GM18907 (cell line): ENCODE results near the gene HDAC7.
A peak's percentile ranks its signal among the peaks of the same experiment; 100 is the strongest.

ENCODE experiments used
- ATAC-seq: cut with Tn5 transposase; IDR thresholded peaks from one replicate; pipeline ENCODE4 v1.9.1; 2021; ENCODE audit warnings: mild to moderate bottlenecking, moderate library complexity; ENCODE audit not compliant: unreplicated experiment

Gene HDAC7

GRCh38 chr12:47819896-47820630, at the start of gene HDAC7:
HDAC7 (minus strand) TSS chr12:47819903; CDS start chr12:47819785, 118 bp downstream.
- ATAC-seq, result no peak

DNA sequence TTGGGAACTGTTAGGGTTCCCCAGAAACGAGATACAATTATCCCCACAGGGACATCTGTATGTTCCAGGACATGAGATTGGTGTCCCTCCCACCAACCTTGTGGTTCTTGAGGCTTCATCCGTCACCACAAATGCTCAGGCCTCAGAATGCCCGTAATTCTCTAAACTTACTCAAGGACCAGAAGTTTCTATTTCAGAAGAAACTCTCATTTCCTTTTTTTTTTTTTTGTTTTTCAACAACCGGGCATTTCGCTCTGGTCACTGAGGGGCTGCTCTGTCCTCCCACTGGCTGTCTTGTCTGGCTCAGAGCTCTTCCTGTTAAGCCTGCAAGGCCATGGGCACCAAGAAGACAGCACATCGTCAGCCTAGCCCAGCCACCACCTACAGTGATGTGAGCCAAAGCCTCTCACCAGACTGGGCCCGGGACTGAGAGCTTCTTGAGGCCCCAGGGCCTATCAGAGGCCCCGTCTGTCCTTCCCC, 48.9 kb upstream of the HDAC7 start:
- peak; percentile 77 for ATAC-seq

DNA sequence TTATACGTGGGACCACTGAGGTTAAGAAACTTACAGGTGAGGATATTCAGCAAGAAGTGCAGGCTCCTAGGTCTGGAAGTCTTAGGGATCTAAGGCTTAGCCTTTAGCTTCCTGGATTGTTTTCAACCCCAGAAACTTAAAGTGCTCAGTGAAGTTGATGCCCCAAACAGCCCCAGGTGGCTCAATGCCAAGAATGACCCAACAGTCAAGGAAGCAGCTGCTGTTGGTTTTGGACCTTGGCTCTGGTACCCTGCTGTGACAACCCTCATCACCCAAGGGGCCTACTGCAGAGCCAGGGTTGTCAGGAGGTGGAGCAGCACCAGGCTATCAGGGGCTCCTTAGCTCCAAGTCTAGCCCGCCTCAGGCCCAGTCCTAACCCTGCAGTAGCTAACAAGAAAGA, 48.3 kb upstream of the HDAC7 start:
- ATAC-seq, result peak; percentile 12

DNA sequence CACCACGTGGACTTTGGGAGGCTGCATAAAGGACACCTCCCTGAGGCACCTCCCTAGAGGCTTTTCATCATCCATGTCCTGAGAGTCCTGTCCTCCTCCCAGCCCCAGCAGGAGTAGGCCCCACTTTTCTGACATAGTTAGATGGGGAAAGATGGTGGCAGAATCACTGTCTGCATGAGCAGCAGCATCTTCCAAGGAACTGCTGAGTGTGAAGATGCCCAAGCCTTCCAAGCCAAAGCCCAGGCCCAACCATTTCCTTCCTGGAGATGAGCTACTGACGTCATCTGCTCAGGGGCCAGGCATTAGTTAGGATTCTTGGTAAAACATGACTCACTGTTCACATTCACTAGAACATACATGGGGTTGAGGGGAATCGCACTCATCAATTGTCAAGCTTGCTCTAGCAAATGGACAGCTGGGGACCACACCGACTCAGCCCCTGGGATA, 47.8 kb upstream of the HDAC7 start:
- no peak for ATAC-seq

- no peak for ATAC-seq
Observed at GRCh38 chr12:47864646-47865235, 45.0 kb upstream of the HDAC7 start.

GRCh38 chr12:47863985-47864384, 44.3 kb upstream of the HDAC7 start:
- no peak for ATAC-seq

- no peak for ATAC-seq
Observed at GRCh38 chr12:47863467-47863866, 43.8 kb upstream of the HDAC7 start.

DNA sequence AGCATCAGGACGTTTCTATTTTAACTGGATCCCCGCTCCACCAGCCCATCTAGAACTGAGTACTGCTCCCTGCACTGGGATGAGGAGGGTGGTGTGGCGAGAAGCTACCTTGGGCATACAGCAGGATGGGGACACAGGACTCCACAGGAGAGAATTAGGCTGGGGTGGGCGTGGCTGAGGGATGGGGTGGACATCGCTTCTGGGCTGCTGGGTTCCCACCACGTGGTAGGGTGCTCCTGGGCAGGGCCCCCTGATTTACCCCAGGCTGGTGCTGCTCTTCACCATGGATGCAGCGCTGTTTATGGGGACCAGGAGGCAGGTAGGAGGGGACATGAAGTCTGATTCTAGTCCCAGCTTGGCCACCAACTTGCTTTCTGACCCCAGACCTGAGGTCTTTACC, 43.2 kb upstream of the HDAC7 start:
- ATAC-seq, result no peak

DNA sequence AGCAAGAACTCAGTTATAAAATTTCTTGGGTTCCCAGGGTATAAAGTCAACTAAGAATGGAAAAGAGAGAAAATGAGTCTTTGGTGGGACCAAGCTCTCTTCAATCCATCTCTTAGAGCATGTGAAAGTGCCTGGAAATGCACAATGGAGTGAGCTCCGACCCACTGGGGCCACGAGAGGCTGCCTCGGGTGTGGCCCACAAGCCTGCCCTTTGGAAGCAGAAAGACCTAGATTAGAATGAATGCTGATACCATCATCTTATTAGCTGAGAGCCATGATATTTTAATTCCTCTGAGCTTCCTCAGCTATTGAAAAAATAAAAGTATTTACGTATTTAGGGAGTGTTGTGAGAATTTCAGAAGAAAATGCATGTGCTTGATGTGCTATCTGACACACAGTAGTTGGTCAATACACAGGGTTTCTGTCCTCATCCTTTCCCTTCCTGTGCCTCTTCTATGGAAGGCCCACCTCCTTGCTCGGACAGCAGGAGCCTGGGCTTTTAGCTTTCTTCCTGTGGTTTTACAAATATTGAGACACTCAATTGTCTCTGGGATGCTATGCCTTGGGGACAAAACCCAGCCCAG, 42.6 kb upstream of the HDAC7 start:
- ATAC-seq, result no peak

DNA sequence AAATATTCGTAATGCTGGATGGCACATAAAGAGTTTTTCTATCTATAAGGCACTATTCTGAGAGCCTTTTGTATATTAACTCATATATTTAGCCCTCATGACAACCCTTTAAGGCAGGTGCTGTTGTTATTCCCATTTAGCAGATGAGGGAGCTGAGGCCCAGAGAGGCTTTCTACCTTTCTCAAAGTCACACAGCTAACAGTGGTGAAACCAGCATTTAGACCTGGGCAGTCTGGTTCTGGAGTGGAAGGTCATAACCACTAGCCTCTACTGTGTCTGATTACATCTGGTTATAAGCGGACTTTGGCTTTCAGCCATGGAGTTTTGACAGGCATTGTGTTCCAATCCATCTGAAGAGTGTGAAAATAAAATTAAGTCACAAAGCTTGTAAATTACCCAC, 41.2 kb upstream of the HDAC7 start:
- ATAC-seq, result no peak

GRCh38 chr12:47860279-47860841, 40.7 kb upstream of the HDAC7 start:
- no peak for ATAC-seq

DNA sequence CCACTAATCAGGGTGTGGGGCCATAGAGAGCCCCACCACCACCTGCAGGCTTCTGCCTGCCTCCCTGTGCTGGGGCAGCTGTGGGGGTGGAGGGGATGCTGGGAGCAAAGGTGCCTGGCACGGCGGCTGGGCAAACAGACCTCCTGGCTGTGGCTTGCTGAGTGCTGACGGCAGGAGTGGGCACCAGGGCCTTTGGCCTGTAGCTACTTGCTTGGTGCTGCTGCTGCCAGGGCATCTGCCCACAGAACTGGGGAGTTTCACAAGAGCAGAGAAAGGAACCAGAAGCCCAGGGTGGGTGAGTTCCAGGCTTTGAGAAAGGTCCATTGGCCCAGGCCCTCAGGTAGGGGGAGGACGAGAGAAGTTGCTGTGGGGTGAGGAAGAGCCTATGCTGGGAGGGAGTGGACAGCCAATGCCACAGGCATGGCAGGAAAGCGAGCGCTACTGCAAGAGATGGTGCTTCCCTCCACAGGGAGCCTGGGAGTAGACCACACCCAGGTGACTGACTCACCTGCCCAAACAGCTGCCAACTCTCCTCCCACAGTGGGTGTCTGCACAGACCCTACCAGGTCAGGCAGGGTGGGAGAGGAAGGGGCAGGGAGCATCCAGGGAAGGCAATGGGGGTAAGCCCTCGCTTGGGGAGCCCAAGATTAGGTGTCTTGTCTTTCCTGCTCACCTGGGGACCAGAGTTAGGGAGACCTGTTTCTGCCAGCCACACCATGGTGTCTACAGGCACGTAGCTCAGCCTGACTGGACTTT, 39.0 kb upstream of the HDAC7 start:
- ATAC-seq, result no peak

- ATAC-seq, result no peak
Observed at GRCh38 chr12:47856721-47857575, 37.2 kb upstream of the HDAC7 start.

DNA sequence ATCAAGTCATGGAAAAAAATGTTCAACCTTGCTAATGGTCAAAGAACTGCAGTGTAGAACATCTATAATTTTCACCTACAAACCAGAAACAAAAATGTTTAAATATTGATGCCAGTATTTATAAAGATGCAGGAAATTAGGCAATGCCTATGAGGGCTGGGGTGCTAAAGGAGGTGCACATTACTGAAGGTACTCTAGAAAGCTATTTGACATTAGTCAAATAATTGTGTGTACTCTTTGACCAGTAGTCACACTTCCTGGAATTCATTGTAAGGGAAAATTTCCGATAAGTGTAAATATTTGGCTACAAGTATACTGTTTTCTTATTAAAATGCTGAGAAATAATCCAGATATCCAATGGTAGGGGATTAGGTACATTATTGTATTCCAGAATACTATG, 36.4 kb upstream of the HDAC7 start:
- no peak for ATAC-seq

DNA sequence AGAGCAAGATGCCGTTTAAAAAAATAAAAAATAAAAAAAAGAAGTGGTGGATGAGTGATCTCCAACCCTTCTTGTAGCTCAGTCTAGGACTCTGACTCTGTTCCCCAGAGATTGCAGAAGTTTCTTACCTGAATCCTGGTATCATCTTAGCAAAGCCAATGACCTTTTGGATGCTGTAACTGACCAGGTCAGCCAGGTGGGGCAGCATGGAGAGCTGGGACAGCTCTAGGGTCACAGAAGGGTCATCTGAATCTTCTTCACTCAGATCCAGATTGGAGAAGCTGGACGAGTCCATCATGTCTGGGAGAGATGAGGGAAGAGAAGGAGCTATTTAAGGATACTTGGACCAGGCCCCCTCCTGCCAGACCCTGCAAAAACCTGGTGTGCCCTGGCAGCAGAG, 35.8 kb upstream of the HDAC7 start:
- no peak for ATAC-seq

DNA sequence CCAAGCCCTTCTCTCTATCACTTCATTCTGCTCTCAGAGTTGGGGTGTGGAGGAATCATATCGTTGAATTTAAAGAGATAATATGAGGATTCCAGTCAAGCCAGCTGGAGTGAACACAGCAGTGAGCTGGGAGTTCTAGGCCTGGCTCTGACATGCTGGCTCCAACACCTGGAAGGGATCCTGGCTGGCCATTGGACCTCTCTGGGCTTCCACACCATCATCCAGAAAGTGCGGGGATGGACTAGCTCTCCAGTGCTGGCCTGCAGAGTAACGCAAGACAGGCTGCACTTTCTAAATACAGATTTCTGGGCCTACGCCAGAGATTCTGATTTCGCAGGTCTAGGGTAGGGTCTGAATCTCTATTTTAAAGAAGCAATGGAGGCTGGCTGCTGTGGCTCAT, 34.8 kb upstream of the HDAC7 start:
- no peak for ATAC-seq

DNA sequence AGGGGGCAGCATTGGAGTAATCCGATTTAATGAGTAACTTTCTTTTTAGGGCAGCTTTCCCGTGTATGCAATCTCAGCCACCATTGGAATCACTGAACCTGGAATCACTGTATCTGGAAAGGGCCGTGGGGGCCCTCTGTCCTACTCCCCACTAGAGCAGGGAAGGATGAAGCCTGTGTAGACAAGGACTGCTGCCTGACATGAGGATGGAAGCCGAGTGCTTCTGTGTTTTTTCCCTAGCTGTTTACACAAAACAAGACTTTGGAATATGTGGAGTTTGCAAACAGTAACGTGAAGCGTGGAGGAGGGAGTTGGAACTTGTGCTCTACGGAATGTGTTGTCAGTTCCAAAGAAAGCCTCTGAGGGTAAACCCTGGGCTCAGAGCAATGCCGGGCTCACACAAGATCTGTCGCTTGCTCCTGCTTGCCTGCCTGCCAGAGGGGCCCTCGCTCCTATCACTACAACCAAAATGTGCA, 32.4 kb upstream of the HDAC7 start:
- no peak for ATAC-seq

DNA sequence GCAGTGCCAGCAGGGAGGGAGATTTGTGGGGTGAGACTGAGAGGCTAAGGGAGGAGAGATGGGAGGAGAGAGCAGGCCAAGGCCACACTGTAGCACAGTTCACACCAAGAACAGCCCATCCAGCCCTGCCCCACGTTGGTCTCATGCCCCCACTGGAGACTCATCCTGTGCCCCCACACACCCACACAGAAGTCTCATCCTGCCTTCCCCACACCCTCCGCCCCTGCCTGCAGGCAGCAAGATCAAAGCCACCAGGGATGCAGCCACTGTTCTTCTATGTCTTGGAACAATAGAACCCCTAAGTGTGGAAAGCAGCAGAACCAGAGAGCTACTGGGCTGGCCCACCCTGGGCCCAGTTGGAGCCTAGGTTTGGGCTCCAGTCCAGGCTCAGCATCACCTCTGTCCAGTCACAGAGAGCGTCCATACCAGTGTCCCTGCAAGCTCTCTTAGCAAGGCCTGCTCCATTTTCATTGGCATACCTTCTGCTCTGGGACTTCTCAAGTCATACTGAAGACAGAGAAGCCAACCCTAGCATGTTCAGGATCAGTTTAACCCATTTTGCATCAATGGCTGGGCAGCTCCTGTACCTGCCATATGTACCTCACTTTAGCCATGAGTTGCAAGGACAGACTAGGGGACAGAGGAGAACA, 31.7 kb upstream of the HDAC7 start:
- ATAC-seq, result no peak
